ENCODE measurements around the gene TNRC6C. TPM values are rescaled to one million over a fixed set of nuclear protein-coding genes. Genes with fewer than 3 reads are reported as not detected.

TNRC6C gene
- polyA plus RNA-seq, 1 donor (not counting 4 experiments of a cell fraction or from before 2014, with no cell fraction given) = 0.34 TPM

DNA sequence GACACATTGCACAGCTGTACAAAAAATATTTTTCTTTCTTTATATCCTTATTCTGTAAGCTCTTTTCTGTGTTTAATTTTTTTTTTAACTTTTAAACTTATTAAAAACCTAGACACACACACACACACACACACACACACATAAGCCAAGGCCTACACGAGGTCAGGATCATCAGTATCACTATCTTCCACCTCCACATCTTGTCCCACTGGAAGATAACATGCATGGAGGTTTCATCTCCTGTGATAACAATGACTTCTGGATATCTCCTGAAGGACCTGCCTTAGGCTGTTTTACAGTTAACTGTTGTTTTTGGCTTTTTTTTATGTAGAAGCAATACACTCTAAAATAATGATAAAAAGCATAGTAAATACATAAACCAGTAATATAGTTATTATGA is 71.2 kb downstream of the TNRC6C start:
- peaks cover 3% of the 10 kb centered on the region for H3K4me1 ChIP-seq (ENCODE audit: control insufficient read depth, extremely low read depth, insufficient read depth, low read length)
- no peaks in the 10 kb centered on the region for H3K27me3 ChIP-seq (ENCODE audit: control insufficient read depth, extremely low read depth, insufficient read depth, low read length)
- H3K79me2 ChIP-seq (ENCODE audit: control insufficient read depth, insufficient read depth, low read length) = no peaks in the 10 kb centered on the region
- H3K27ac ChIP-seq (ENCODE audit: control insufficient read depth, insufficient read depth, low read length) = no peak overlapping the region
- no peaks in the 10 kb centered on the region for H3K9me3 ChIP-seq (ENCODE audit: control insufficient read depth, low read depth, low read length)
- FAIRE-seq (no peak), DNase-seq (ENCODE audit: low read depth, low spot score) (no peak)
- no peak for TF ChIP-seq EZH2 (IDR thresholded peaks at IDR 0.05; ENCODE audit: low read length)
- TF ChIP-seq, protein P1, sequence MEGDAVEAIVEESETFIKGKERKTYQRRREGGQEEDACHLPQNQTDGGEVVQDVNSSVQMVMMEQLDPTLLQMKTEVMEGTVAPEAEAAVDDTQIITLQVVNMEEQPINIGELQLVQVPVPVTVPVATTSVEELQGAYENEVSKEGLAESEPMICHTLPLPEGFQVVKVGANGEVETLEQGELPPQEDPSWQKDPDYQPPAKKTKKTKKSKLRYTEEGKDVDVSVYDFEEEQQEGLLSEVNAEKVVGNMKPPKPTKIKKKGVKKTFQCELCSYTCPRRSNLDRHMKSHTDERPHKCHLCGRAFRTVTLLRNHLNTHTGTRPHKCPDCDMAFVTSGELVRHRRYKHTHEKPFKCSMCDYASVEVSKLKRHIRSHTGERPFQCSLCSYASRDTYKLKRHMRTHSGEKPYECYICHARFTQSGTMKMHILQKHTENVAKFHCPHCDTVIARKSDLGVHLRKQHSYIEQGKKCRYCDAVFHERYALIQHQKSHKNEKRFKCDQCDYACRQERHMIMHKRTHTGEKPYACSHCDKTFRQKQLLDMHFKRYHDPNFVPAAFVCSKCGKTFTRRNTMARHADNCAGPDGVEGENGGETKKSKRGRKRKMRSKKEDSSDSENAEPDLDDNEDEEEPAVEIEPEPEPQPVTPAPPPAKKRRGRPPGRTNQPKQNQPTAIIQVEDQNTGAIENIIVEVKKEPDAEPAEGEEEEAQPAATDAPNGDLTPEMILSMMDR (optimal IDR thresholded peaks at IDR 0.05 in 1 of 3, IDR thresholded peaks at IDR 0.05 in 1 of 3, conservative IDR thresholded peaks at IDR 0.05 in 1 of 3; ENCODE audit: extremely low read depth in 1 of 3, insufficient read depth in 2 of 3, low read length in 3 of 3) = no peak
- H2AFZ ChIP-seq (ENCODE audit: control insufficient read depth, low read length) = no peak overlapping the region
- H4K20me1 ChIP-seq (ENCODE audit: control insufficient read depth, extremely low read depth, insufficient read depth, low read length) = no peaks in the 10 kb centered on the region
- H3K4me3 ChIP-seq (ENCODE audit: control insufficient read depth in 2 of 3, extremely low read depth in 1 of 3, insufficient read depth in 2 of 3, low read depth in 1 of 3, low read length in 3 of 3) = no peak overlapping the region
- H3K4me2 ChIP-seq (ENCODE audit: control insufficient read depth, extremely low read depth, insufficient read depth, low read depth, low read length) = no peak overlapping the region
- H3K9me1 ChIP-seq (ENCODE audit: control insufficient read depth, extremely low read depth, insufficient read depth, low read length) = no peaks in the 10 kb centered on the region
- dilution Hi-C loops (cut with MboI; ENCODE audit: extremely low pct_ligation_motif_present, low sequenced_read_pairs) = no loop called here
- no peak overlapping the region for H3K9ac ChIP-seq (ENCODE audit: control insufficient read depth, extremely low read depth, insufficient read depth, low read length)
- H3K36me3 ChIP-seq (ENCODE audit: control insufficient read depth in 2 of 2, extremely low read depth in 1 of 2, insufficient read depth in 2 of 2, low read length in 2 of 2) = no peaks in the 10 kb centered on the region

DNA sequence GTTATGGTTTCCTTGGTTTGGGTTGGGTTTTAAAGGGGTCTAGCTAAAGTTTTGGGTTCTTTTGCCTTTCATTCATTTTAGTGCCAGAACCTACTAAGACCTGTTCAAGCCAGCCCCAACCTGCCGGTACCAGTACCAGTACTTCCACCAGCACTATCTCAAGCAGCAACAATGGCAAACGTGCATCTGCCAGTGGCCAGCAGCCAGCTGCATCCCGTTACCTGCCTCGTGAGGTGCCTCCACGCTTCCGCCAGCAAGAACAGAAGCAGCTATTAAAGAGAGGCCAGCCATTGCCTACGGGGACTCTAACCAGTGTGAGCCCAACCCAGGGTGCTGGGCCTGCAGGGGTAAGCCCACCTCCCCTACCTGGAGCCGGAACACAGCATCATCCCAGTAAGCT is 72.9 kb downstream of the TNRC6C start:
- TF ChIP-seq, protein P1 (optimal IDR thresholded peaks at IDR 0.05 in 1 of 3, IDR thresholded peaks at IDR 0.05 in 1 of 3, conservative IDR thresholded peaks at IDR 0.05 in 1 of 3; ENCODE audit: extremely low read depth in 1 of 3, insufficient read depth in 2 of 3, low read length in 3 of 3) = no peak
- no peak for TF ChIP-seq EZH2 (IDR thresholded peaks at IDR 0.05; ENCODE audit: low read length)
- DNase-seq (ENCODE audit: low read depth, low spot score) (no peak), FAIRE-seq (no peak)
- H3K36me3 ChIP-seq (ENCODE audit: control insufficient read depth in 2 of 2, extremely low read depth in 1 of 2, insufficient read depth in 2 of 2, low read length in 2 of 2) = no peaks in the 10 kb centered on the region
- no peak overlapping the region for H2AFZ ChIP-seq (ENCODE audit: control insufficient read depth, low read length)
- H4K20me1 ChIP-seq (ENCODE audit: control insufficient read depth, extremely low read depth, insufficient read depth, low read length) = no peaks in the 10 kb centered on the region
- H3K9me1 ChIP-seq (ENCODE audit: control insufficient read depth, extremely low read depth, insufficient read depth, low read length) = no peaks in the 10 kb centered on the region
- no peak overlapping the region for H3K4me2 ChIP-seq (ENCODE audit: control insufficient read depth, extremely low read depth, insufficient read depth, low read depth, low read length)
- no peak overlapping the region for H3K9ac ChIP-seq (ENCODE audit: control insufficient read depth, extremely low read depth, insufficient read depth, low read length)
- H3K9me3 ChIP-seq (ENCODE audit: control insufficient read depth, low read depth, low read length) = no peaks in the 10 kb centered on the region
- no peak overlapping the region for H3K27ac ChIP-seq (ENCODE audit: control insufficient read depth, insufficient read depth, low read length)
- H3K27me3 ChIP-seq (ENCODE audit: control insufficient read depth, extremely low read depth, insufficient read depth, low read length) = no peaks in the 10 kb centered on the region
- no peak overlapping the region for H3K4me3 ChIP-seq (ENCODE audit: control insufficient read depth in 2 of 3, extremely low read depth in 1 of 3, insufficient read depth in 2 of 3, low read depth in 1 of 3, low read length in 3 of 3)
- H3K79me2 ChIP-seq (ENCODE audit: control insufficient read depth, insufficient read depth, low read length) = no peaks in the 10 kb centered on the region
- dilution Hi-C loops (cut with MboI; ENCODE audit: extremely low pct_ligation_motif_present, low sequenced_read_pairs) = no loop called here
- peaks cover 9% of the 10 kb centered on the region for H3K4me1 ChIP-seq (ENCODE audit: control insufficient read depth, extremely low read depth, insufficient read depth, low read length)

Measured in keratinocyte (primary cell).